Activated naive CD8-positive, alpha-beta T cell (primary cell): ENCODE measurements around the gene EME2.

ENCODE experiments used
- H3K27ac Mint-ChIP-seq: one replicate; pipeline ENCODE4 v1.8.0; 2021; ENCODE audit warnings: mixed read lengths
- H3K27me3 Mint-ChIP-seq: one replicate; pipeline ENCODE4 v1.8.0; 2021; ENCODE audit warnings: mixed read lengths
- H3K36me3 Mint-ChIP-seq: one replicate; pipeline ENCODE4 v1.8.0; 2021; ENCODE audit warnings: mixed read lengths
- H3K4me1 Mint-ChIP-seq: one replicate; pipeline ENCODE4 v1.8.0; 2021; ENCODE audit warnings: low read depth, mixed read lengths
- H3K4me3 Mint-ChIP-seq: one replicate; pipeline ENCODE4 v1.8.0; 2021; ENCODE audit warnings: mild to moderate bottlenecking, mixed read lengths
- H3K9me3 Mint-ChIP-seq: one replicate; pipeline ENCODE4 v1.8.0; 2021; ENCODE audit warnings: low read depth, mixed read lengths

Gene EME2

GRCh38 chr16:1757714-1758461 lies 14.7 kb upstream of the EME2 start:
- no peaks in the 10 kb centered on the region for H3K36me3 Mint-ChIP-seq

GRCh38 chr16:1758923-1759322 lies 13.7 kb upstream of the EME2 start:
- Mint-ChIP-seq H3K4me3 (no peak overlapping the region), H3K4me1 (peaks cover 5% of the 10 kb centered on the region), H3K36me3 (no peaks in the 10 kb centered on the region), H3K9me3 (no peaks in the 10 kb centered on the region), H3K27ac (no peak overlapping the region), H3K27me3 (no peaks in the 10 kb centered on the region)

More at GRCh38 chr16:1757714-1758461, 14.7 kb upstream of the EME2 start:
- Mint-ChIP-seq H3K9me3 (no peaks in the 10 kb centered on the region), H3K27ac (no peak overlapping the region), H3K4me1 (peaks cover 5% of the 10 kb centered on the region), H3K4me3 (no peak overlapping the region), H3K27me3 (no peaks in the 10 kb centered on the region)

GRCh38 chr16:1759511-1759910 lies 13.1 kb upstream of the EME2 start:
- no peaks in the 10 kb centered on the region for H3K9me3 Mint-ChIP-seq
- H3K36me3 Mint-ChIP-seq = no peaks in the 10 kb centered on the region

GRCh38 chr16:1760911-1761310 lies 11.7 kb upstream of the EME2 start:
- Mint-ChIP-seq H3K9me3 (no peaks in the 10 kb centered on the region), H3K27ac (no peak overlapping the region), H3K27me3 (no peaks in the 10 kb centered on the region), H3K4me3 (no peak overlapping the region), H3K36me3 (no peaks in the 10 kb centered on the region), H3K4me1 (peaks cover 5% of the 10 kb centered on the region)

More at GRCh38 chr16:1759511-1759910, 13.1 kb upstream of the EME2 start:
- H3K4me3 Mint-ChIP-seq = no peak overlapping the region
- H3K4me1 Mint-ChIP-seq = peaks cover 5% of the 10 kb centered on the region
- no peaks in the 10 kb centered on the region for H3K27me3 Mint-ChIP-seq
- no peak overlapping the region for H3K27ac Mint-ChIP-seq

GRCh38 chr16:1761751-1762150 lies 10.9 kb upstream of the EME2 start:
- Mint-ChIP-seq H3K36me3 (no peaks in the 10 kb centered on the region), H3K27me3 (no peaks in the 10 kb centered on the region), H3K4me3 (no peak overlapping the region), H3K9me3 (no peaks in the 10 kb centered on the region), H3K4me1 (peaks cover 2% of the 10 kb centered on the region), H3K27ac (no peak overlapping the region)

GRCh38 chr16:1762196-1762878 lies 10.3 kb upstream of the EME2 start:
- no peaks in the 10 kb centered on the region for H3K36me3 Mint-ChIP-seq

GRCh38 chr16:1762879-1763520 lies 9.6 kb upstream of the EME2 start:
- H3K36me3 Mint-ChIP-seq = no peaks in the 10 kb centered on the region
- no peaks in the 10 kb centered on the region for H3K4me1 Mint-ChIP-seq

More at GRCh38 chr16:1762196-1762878, 10.3 kb upstream of the EME2 start:
- Mint-ChIP-seq H3K27ac (no peak overlapping the region), H3K9me3 (no peaks in the 10 kb centered on the region), H3K4me3 (no peak overlapping the region), H3K4me1 (no peaks in the 10 kb centered on the region), H3K27me3 (no peaks in the 10 kb centered on the region)

GRCh38 chr16:1763521-1764511 lies 8.8 kb upstream of the EME2 start:
- H3K4me3 Mint-ChIP-seq = no peak overlapping the region
- no peaks in the 10 kb centered on the region for H3K36me3 Mint-ChIP-seq
- H3K27me3 Mint-ChIP-seq = no peaks in the 10 kb centered on the region
- H3K27ac Mint-ChIP-seq = no peak overlapping the region
- no peaks in the 10 kb centered on the region for H3K4me1 Mint-ChIP-seq
- no peaks in the 10 kb centered on the region for H3K9me3 Mint-ChIP-seq

More at GRCh38 chr16:1762879-1763520, 9.6 kb upstream of the EME2 start:
- Mint-ChIP-seq H3K27ac (no peak overlapping the region), H3K4me3 (no peak overlapping the region), H3K9me3 (no peaks in the 10 kb centered on the region), H3K27me3 (no peaks in the 10 kb centered on the region)

GRCh38 chr16:1764971-1765370 lies 7.6 kb upstream of the EME2 start:
- Mint-ChIP-seq H3K4me1 (no peaks in the 10 kb centered on the region), H3K27me3 (no peaks in the 10 kb centered on the region), H3K36me3 (no peaks in the 10 kb centered on the region)

GRCh38 chr16:1765826-1766225 lies 6.8 kb upstream of the EME2 start:
- H3K4me1 Mint-ChIP-seq = peaks cover 3% of the 10 kb centered on the region
- H3K9me3 Mint-ChIP-seq = no peaks in the 10 kb centered on the region
- H3K27me3 Mint-ChIP-seq = no peaks in the 10 kb centered on the region
- H3K36me3 Mint-ChIP-seq = no peaks in the 10 kb centered on the region
- H3K27ac Mint-ChIP-seq = no peak overlapping the region
- H3K4me3 Mint-ChIP-seq = no peak overlapping the region

More at GRCh38 chr16:1764971-1765370, 7.6 kb upstream of the EME2 start:
- H3K9me3 Mint-ChIP-seq = no peaks in the 10 kb centered on the region
- H3K27ac Mint-ChIP-seq = no peak overlapping the region
- H3K4me3 Mint-ChIP-seq = no peak overlapping the region

GRCh38 chr16:1766231-1766630 lies 6.4 kb upstream of the EME2 start:
- H3K4me3 Mint-ChIP-seq = no peak overlapping the region
- H3K36me3 Mint-ChIP-seq = no peaks in the 10 kb centered on the region
- H3K9me3 Mint-ChIP-seq = no peaks in the 10 kb centered on the region
- no peak overlapping the region for H3K27ac Mint-ChIP-seq
- H3K4me1 Mint-ChIP-seq = peaks cover 3% of the 10 kb centered on the region
- H3K27me3 Mint-ChIP-seq = no peaks in the 10 kb centered on the region

GRCh38 chr16:1766701-1767100 lies 5.9 kb upstream of the EME2 start:
- no peaks in the 10 kb centered on the region for H3K9me3 Mint-ChIP-seq
- H3K4me1 Mint-ChIP-seq = peaks cover 3% of the 10 kb centered on the region
- no peak overlapping the region for H3K4me3 Mint-ChIP-seq
- no peaks in the 10 kb centered on the region for H3K27me3 Mint-ChIP-seq
- H3K27ac Mint-ChIP-seq = no peak overlapping the region
- H3K36me3 Mint-ChIP-seq = no peaks in the 10 kb centered on the region

- Mint-ChIP-seq H3K4me3 (no peak overlapping the region), H3K27ac (no peak overlapping the region), H3K27me3 (no peaks in the 10 kb centered on the region), H3K36me3 (peaks cover 3% of the 10 kb centered on the region), H3K9me3 (no peaks in the 10 kb centered on the region), H3K4me1 (peaks cover 6% of the 10 kb centered on the region)
Measured at GRCh38 chr16:1767116-1767994, 5.3 kb upstream of the EME2 start.
